ENCODE data around the gene RERE. TPM values are rescaled to one million over a fixed set of nuclear protein-coding genes. Genes with fewer than 3 reads are reported as not detected.
A peak's percentile ranks its signal among the peaks of the same experiment; 100 is the strongest.
"Not testable (repeated sequence)": the region's sequence is repeated elsewhere in the genome, so short reads cannot be mapped to it uniquely, and the experiment has no call there.

RERE gene
- total and polyA plus RNA-seq, 7 donors, result 19.2 to 148 (median 90.6) TPM

DNA sequence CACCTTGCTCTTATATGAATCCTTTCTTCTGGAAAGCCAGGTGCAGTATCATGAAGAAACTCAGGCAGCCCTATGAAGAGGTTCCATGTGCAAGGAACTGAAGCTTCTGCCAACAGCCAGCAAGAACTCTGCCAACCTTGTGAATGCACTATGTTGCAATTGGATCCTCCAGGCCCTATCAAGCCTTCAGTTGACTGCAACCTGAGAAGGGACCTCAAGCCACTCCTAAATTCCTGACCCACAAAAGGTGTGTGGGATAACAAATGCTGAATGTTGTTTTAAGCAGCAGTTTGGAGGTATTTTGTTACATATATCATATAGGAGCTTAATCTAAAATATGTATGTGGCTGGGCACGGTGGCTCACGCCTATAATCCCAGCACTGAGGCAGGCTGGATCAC is 84.0 kb downstream of the RERE start:
- H3K4me3 ChIP-seq, result no peak overlapping the region
- no peak overlapping the region for H3K27ac ChIP-seq
- DNase-seq, result no peak
- intact Hi-C loops (cut with DNase I), result no loop called here
- TF ChIP-seq POLR2A (IDR thresholded peaks at IDR 0.05), result no peak
- no peak for TF ChIP-seq EP300 (IDR thresholded peaks at IDR 0.05)
- TF ChIP-seq, protein P1, sequence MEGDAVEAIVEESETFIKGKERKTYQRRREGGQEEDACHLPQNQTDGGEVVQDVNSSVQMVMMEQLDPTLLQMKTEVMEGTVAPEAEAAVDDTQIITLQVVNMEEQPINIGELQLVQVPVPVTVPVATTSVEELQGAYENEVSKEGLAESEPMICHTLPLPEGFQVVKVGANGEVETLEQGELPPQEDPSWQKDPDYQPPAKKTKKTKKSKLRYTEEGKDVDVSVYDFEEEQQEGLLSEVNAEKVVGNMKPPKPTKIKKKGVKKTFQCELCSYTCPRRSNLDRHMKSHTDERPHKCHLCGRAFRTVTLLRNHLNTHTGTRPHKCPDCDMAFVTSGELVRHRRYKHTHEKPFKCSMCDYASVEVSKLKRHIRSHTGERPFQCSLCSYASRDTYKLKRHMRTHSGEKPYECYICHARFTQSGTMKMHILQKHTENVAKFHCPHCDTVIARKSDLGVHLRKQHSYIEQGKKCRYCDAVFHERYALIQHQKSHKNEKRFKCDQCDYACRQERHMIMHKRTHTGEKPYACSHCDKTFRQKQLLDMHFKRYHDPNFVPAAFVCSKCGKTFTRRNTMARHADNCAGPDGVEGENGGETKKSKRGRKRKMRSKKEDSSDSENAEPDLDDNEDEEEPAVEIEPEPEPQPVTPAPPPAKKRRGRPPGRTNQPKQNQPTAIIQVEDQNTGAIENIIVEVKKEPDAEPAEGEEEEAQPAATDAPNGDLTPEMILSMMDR (IDR thresholded peaks at IDR 0.05), result no peak
- TF ChIP-seq POLR2AphosphoS5 (IDR thresholded peaks at IDR 0.05), result no peak
- WGBS, 2 donors, result 97 to 99% methylated on average over 2 of the region's 2 CpGs
- H3K4me1 ChIP-seq, result peaks cover 0 to 19% (median 2%) of the 10 kb centered on the region in 4 donors
- H3K9me3 ChIP-seq, result no peaks in the 10 kb centered on the region
- H3K27me3 ChIP-seq, result no peaks in the 10 kb centered on the region
- no peaks in the 10 kb centered on the region for H3K36me3 ChIP-seq

DNA sequence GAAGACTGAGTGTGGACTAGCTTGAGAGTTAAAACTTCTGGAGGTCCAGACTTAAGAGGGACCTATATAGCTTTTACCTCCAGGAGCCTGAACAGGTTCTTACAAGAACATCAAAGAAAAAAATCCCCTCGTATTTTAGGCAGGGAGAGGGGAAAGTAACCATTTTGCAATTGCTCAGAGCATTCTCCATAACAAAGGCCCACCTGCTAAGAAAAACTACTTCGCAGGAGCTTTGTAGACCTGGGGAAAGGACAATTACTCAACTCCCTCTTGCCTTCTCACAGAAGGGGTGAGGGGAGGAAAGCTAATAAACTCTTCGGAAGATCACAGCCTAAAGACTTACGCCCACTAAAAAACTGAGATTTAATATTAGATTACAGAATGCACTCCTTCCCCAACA is 86.3 kb downstream of the RERE start:
- TF ChIP-seq EP300 (IDR thresholded peaks at IDR 0.05) (no peak), POLR2A (IDR thresholded peaks at IDR 0.05) (no peak), POLR2AphosphoS5 (IDR thresholded peaks at IDR 0.05) (no peak)
- TF ChIP-seq, protein P1 (IDR thresholded peaks at IDR 0.05), result no peak
- Histone ChIP-seq H3K4me1 (peaks cover 0 to 28% (median 19%) of the 10 kb centered on the region in 4 donors), H3K36me3 (no peaks in the 10 kb centered on the region), H3K27ac (no peak overlapping the region), H3K9me3 (no peaks in the 10 kb centered on the region), H3K27me3 (no peaks in the 10 kb centered on the region), H3K4me3 (no peak overlapping the region)
- no peak for DNase-seq
- WGBS, 2 donors, result 96 to 97% methylated on average over 4 of the region's 4 CpGs
- intact Hi-C loops (cut with DNase I), result no loop called here

DNA sequence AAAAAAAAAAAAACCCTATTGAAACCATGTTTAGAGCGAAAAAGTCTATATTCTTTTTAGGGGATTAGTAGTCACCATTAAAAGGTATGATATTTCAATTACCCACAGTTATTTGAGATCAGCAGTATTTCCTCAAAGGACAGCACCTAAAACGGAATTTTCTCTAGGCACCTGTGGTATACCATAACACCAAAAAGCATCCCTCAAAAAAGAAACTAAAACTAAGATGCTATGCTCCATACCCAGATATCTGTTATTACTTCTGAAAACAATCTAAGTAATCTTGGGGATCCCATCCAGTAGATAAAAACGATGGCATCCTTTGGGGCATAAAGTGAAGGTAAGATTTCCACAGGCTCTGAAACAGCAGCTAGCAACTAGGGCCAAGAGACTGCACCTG is 89.0 kb downstream of the RERE start:
- no peaks in the 10 kb centered on the region for H3K27me3 ChIP-seq
- peak overlapping the region in 3 of 4 donors; percentile 2 to 35 (median 24) for H3K27ac ChIP-seq
- TF ChIP-seq EP300 (IDR thresholded peaks at IDR 0.05), result no peak
- TF ChIP-seq POLR2AphosphoS5 (IDR thresholded peaks at IDR 0.05), result no peak
- TF ChIP-seq, protein P1 (IDR thresholded peaks at IDR 0.05), result no peak
- TF ChIP-seq POLR2A (IDR thresholded peaks at IDR 0.05), result no peak
- intact Hi-C loops (cut with DNase I), result loop anchor here (5.0 kb wide), 3 partner anchors 56 to 256 kb away; no protein-coding TSS in a partner anchor
- no peak for DNase-seq
- peaks cover 0 to 34% (median 24%) of the 10 kb centered on the region in 4 donors for H3K4me1 ChIP-seq
- H3K9me3 ChIP-seq, result no peaks in the 10 kb centered on the region
- 73 to 74% methylated on average over 3 of the region's 3 CpGs for WGBS, 2 donors
- H3K4me3 ChIP-seq, result no peak overlapping the region
- no peaks in the 10 kb centered on the region for H3K36me3 ChIP-seq

DNA sequence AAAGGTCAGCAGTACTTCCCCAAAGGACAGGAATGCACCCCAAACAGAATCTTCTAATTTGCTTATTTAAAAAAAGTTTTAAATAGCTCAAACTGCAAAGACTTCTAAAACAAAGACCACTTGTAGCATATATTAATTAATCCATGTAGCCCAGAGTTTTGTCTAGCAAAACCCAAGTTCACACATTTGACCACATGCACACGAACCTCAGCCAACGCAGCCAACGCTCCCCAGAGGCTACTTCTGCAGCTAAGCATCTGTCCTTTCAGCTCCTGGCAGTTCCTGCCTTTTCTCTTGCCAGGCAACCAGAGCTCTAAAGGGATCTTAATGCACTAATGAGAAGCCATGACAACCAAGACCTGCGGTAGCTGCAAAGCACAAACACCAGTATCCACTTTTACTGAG is 89.6 kb downstream of the RERE start:
- 63 to 82% methylated on average over 4 of the region's 4 CpGs for WGBS, 2 donors
- Histone ChIP-seq H3K4me1 (peaks cover 0 to 41% (median 27%) of the 10 kb centered on the region in 4 donors), H3K27me3 (no peaks in the 10 kb centered on the region), H3K36me3 (no peaks in the 10 kb centered on the region), H3K9me3 (no peaks in the 10 kb centered on the region), H3K4me3 (no peak overlapping the region), H3K27ac (peak overlapping the region in 2 of 4 donors; percentile 24 to 35)
- DNase-seq, result no peak
- no peak for TF ChIP-seq POLR2A (IDR thresholded peaks at IDR 0.05)
- TF ChIP-seq EP300 (IDR thresholded peaks at IDR 0.05), result no peak
- peak in 1 of 4 donors; percentile 9 for TF ChIP-seq POLR2AphosphoS5 (IDR thresholded peaks at IDR 0.05)
- TF ChIP-seq, protein P1 (IDR thresholded peaks at IDR 0.05), result no peak
- intact Hi-C loops (cut with DNase I), result loop anchor here (2.0 to 5.0 kb wide), 4 partner anchors 56 to 256 kb away; no protein-coding TSS in a partner anchor

DNA sequence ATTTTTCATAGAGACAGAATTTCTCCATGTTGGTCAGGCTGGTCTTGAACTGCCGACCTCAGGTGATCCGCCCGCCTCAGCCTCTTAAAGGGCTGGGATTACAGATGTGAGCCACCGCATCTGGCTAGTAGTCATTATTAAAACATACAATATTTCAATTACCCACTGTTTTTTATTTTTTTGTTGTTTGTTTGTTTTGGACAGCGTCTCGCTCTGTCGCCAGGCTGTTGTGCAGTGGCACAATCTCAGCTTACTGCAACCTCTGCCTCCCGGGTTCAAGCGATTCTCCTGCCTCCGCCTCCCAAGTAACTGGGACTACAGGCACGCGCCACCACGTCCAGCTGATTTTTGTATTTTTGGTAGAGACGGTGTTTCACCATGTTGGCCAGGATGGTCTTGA is 90.1 kb downstream of the RERE start:
- DNase-seq, H3K9me3 ChIP-seq, H3K36me3 ChIP-seq, H3K4me3 ChIP-seq, H3K27me3 ChIP-seq: not testable (repeated sequence)
- H3K4me1 ChIP-seq, result peaks cover 0 to 43% (median 28%) of the 10 kb centered on the region in 4 donors
- H3K27ac ChIP-seq, result peak overlapping the region in 2 of 4 donors; percentile 24 to 35
- WGBS, 2 donors, result 94 to 97% methylated on average over 14 of the region's 14 CpGs
- intact Hi-C loops (cut with DNase I), result loop anchor here (2.0 to 5.0 kb wide), 4 partner anchors 55 to 255 kb away; no protein-coding TSS in a partner anchor
